K562 (cell line): ENCODE data around the gene FAM219B. TPM values are rescaled to one million over a fixed set of nuclear protein-coding genes. Genes with fewer than 3 reads are reported as not detected.

Experiments
- ARID1B ChIP-seq: fragments of 450-650 bp; IDR thresholded peaks from 2 replicates; pipeline ENCODE4 v1.6.1; 2016; ENCODE audit warnings: antibody characterized with exemption, mild to moderate bottlenecking, inconsistent platforms
- BHLHE40 ChIP-seq: IDR thresholded peaks from 2 replicates; pipeline ENCODE4 v1.6.1; 2011; ENCODE audit warnings: low read length, improper control_type of control experiment
- BRD4 ChIP-seq: fragments of 200-600 bp; sonication (generic); IDR thresholded peaks from 2 replicates; pipeline ENCODE4 v1.6.1; 2017; ENCODE audit warnings: inconsistent platforms
- CBFB ChIP-seq: sonication (generic); formaldehyde crosslinking; IDR thresholded peaks from 2 replicates; pipeline ENCODE4 v1.4.0; 2020; ENCODE audit warnings: mild to moderate bottlenecking, missing genetic modification reagents
- CREB3 ChIP-seq: fragments of 450-650 bp; conservative IDR thresholded peaks from 2 replicates; pipeline ENCODE4 v1.6.1; 2016; ENCODE audit warnings: missing genetic modification characterization, low read depth, mild to moderate bottlenecking, missing compliant biosample characterization, moderate library complexity
- CSDE1 ChIP-seq, 2 experiments: fragments of 450-650 bp; IDR thresholded peaks; 2 replicates each; pipeline ENCODE4 v1.6.1; 2016; ENCODE audit warnings: mild to moderate bottlenecking in 1 of 2
- GMEB1 ChIP-seq: fragments of 250-450 bp; sonication (Bioruptor Pico); IDR thresholded peaks from 2 replicates; pipeline ENCODE4 v1.4.0; 2020; ENCODE audit warnings: mild to moderate bottlenecking
- ILK ChIP-seq: fragments of 450-650 bp; IDR thresholded peaks from 2 replicates; pipeline ENCODE4 v1.6.1; 2016; ENCODE audit warnings: missing genetic modification characterization, low read depth, mild to moderate bottlenecking, missing compliant biosample characterization, moderate library complexity, borderline replicate concordance
- MLX ChIP-seq, 2 experiments: fragments of 450-650 bp in 1 of 2; sonication (generic) in 1 of 2; formaldehyde crosslinking; conservative IDR thresholded peaks; 2 replicates each; pipeline versions ENCODE4 v1.4.0 to v1.8.1; 2020 to 2022; ENCODE audit warnings: mild to moderate bottlenecking in 1 of 2, missing genetic modification reagents in 1 of 2
- MYC ChIP-seq, 2 experiments: fragments of 250-450 bp in 1 of 2; sonication (Bioruptor Pico) in 1 of 2; IDR thresholded peaks; 2 replicates each; pipeline versions ENCODE4 v1.5.1 to v1.6.1; 2012 to 2021; ENCODE audit warnings: low read depth in 2 of 2, borderline replicate concordance in 1 of 2, improper control_type of control experiment in 1 of 2, low read length in 1 of 2, mild to moderate bottlenecking in 1 of 2, moderate library complexity in 1 of 2
- NELFE ChIP-seq: IDR thresholded peaks from 2 replicates; pipeline ENCODE4 v1.6.1; 2011; ENCODE audit warnings: mild to moderate bottlenecking; ENCODE audit not compliant: insufficient read depth, insufficient read length
- NR4A1 ChIP-seq, 2 experiments: fragments of 250-450 bp in 1 of 2; fragments of 450-650 bp in 1 of 2; sonication (Bioruptor Pico) in 1 of 2; IDR thresholded peaks; 2 replicates each; pipeline versions ENCODE4 v1.4.0 to v1.6.1; 2016 to 2020; ENCODE audit warnings: mild to moderate bottlenecking in 2 of 2, missing compliant biosample characterization in 1 of 2, missing genetic modification characterization in 1 of 2, moderate library complexity in 1 of 2
- RBM25 ChIP-seq: fragments of 200-400 bp; formaldehyde crosslinking; IDR thresholded peaks from 2 replicates; pipeline ENCODE4 v1.6.1; 2018; ENCODE audit warnings: low read length, low read depth, moderate library complexity; ENCODE audit not compliant: severe bottlenecking
- SRSF3 ChIP-seq: fragments of 200-400 bp; formaldehyde crosslinking; IDR thresholded peaks from 2 replicates; pipeline ENCODE4 v1.6.1; 2016; ENCODE audit warnings: mild to moderate bottlenecking, low read length, moderate library complexity; ENCODE audit not compliant: insufficient read depth
- TAF1 ChIP-seq: IDR thresholded peaks from 2 replicates; pipeline ENCODE4 v1.6.1; 2011; ENCODE audit warnings: mild to moderate bottlenecking, low read length, moderate library complexity; ENCODE audit not compliant: insufficient read depth, control insufficient read depth, severe bottlenecking; ENCODE audit errors: extremely low read depth
- TAF9B ChIP-seq: fragments of 450-650 bp; IDR thresholded peaks from 2 replicates; pipeline ENCODE4 v1.6.1; 2018; ENCODE audit warnings: mild to moderate bottlenecking; ENCODE audit not compliant: partially characterized antibody
- TFAM ChIP-seq: fragments of 250-450 bp; sonication (Bioruptor Pico); conservative IDR thresholded peaks from 2 replicates; pipeline ENCODE4 v1.5.0; 2021; ENCODE audit warnings: mild to moderate bottlenecking, moderate library complexity
- ZFX ChIP-seq: sonication (generic); formaldehyde crosslinking; IDR thresholded peaks from 2 replicates; pipeline ENCODE4 v1.8.0; 2022; ENCODE audit warnings: mild to moderate bottlenecking, missing genetic modification reagents, moderate library complexity
- ZNF518B ChIP-seq: fragments of 250-450 bp; sonication (Bioruptor Pico); IDR thresholded peaks from 2 replicates; pipeline ENCODE4 v1.5.0; 2021; ENCODE audit warnings: mild to moderate bottlenecking, moderate library complexity
- ZNF561 ChIP-seq: fragments of 450-650 bp; formaldehyde crosslinking; conservative IDR thresholded peaks from 2 replicates; pipeline ENCODE4 v1.4.0; 2020; ENCODE audit warnings: mild to moderate bottlenecking, moderate library complexity
- polyA plus RNA-seq, 8 experiments: library from polyadenylated mRNA; depleted of rRNA in 4 of 8; stranded (reverse) in 5 of 8; unstranded in 3 of 8; fragments of >200 nt; fragmentation: Nextera tagmentation in 2 of 8; fragmentation: Illumina TruSeq in 1 of 8; extraction: Ambion mirVana in 2 of 8; extraction: Trizol in 1 of 8; gene quantifications; 2 replicates each; pipeline versions ENCODE4 v1.2.1 to v1.2.3, GENCODE V29; 2011 to 2014; ENCODE audit warnings: inconsistent platforms in 1 of 8, missing spikeins in 1 of 8
- total RNA-seq, 7 experiments: library from RNA; depleted of rRNA in 6 of 7; stranded (reverse); fragments of >200 nt in 6 of 7; fragmentation: Illumina TruSeq in 2 of 7; extraction: Trizol in 2 of 7; gene quantifications; 2 replicates each; pipeline versions ENCODE4 v1.2.1 to v1.2.3, GENCODE V29; 2011 to 2021; ENCODE audit warnings: low replicate concordance in 1 of 7

FAM219B gene
- total and polyA plus RNA-seq, 9 of the 15 experiments (the other 6 are each of a cell fraction or from before 2014, with no cell fraction given): 6.8 to 50.4 (median 29.4) TPM

GRCh38 chr15:74873036-74873755 lies 33.5 kb downstream of the FAM219B start, which contains the start of gene SCAMP2 (continued):
- no peak for TF ChIP-seq TAF9B
- TF ChIP-seq NR4A1 (CRISPR knock-in tag; IDR thresholded peaks at IDR 0.05): peak; percentile 67; the same call in 1 of the 2 replicates
- TF ChIP-seq NR4A1 (tag; IDR thresholded peaks at IDR 0.05): no peak
- peak; percentile 74 for TF ChIP-seq RBM25
- TF ChIP-seq GMEB1 (CRISPR knock-in tag): peak; percentile 64
- no peak for TF ChIP-seq BHLHE40
- TF ChIP-seq ZFX: peak; percentile 98
- TF ChIP-seq TFAM (CRISPR knock-in tag): no peak
- no peak for TF ChIP-seq CREB3 (tag)
- no peak for TF ChIP-seq SRSF3
- peak; percentile 61; the same call in 1 of the 2 replicates for TF ChIP-seq MYC (IDR thresholded peaks at IDR 0.05; ENCODE audit: low read depth, low read length)
- no peak for TF ChIP-seq MYC (CRISPR knock-in tag; IDR thresholded peaks at IDR 0.05; ENCODE audit: borderline replicate concordance, low read depth)
- no peak for TF ChIP-seq ILK (tag)
- no peak for TF ChIP-seq ZNF518B (CRISPR knock-in tag)
- TF ChIP-seq MLX (CRISPR knock-in tag; conservative IDR thresholded peaks at IDR 0.05): no peak
- TF ChIP-seq TAF1: peak; percentile 77
- no peak for TF ChIP-seq BRD4
- TF ChIP-seq ARID1B: no peak; the same call in 1 of the 2 replicates
- no peak for TF ChIP-seq CBFB (CRISPR knock-in tag)
- no peak for TF ChIP-seq ZNF561 (CRISPR knock-in tag)
- no peak for TF ChIP-seq NELFE
- no peak for TF ChIP-seq CSDE1 (IDR thresholded peaks at IDR 0.05)
